Measurements from ENCODE around the gene SLC15A4. TPM values are rescaled to one million over a fixed set of nuclear protein-coding genes. Genes with fewer than 3 reads are reported as not detected.

SLC15A4 gene
- 24.8 and 42.8 TPM in 2 replicates for total RNA-seq

DNA sequence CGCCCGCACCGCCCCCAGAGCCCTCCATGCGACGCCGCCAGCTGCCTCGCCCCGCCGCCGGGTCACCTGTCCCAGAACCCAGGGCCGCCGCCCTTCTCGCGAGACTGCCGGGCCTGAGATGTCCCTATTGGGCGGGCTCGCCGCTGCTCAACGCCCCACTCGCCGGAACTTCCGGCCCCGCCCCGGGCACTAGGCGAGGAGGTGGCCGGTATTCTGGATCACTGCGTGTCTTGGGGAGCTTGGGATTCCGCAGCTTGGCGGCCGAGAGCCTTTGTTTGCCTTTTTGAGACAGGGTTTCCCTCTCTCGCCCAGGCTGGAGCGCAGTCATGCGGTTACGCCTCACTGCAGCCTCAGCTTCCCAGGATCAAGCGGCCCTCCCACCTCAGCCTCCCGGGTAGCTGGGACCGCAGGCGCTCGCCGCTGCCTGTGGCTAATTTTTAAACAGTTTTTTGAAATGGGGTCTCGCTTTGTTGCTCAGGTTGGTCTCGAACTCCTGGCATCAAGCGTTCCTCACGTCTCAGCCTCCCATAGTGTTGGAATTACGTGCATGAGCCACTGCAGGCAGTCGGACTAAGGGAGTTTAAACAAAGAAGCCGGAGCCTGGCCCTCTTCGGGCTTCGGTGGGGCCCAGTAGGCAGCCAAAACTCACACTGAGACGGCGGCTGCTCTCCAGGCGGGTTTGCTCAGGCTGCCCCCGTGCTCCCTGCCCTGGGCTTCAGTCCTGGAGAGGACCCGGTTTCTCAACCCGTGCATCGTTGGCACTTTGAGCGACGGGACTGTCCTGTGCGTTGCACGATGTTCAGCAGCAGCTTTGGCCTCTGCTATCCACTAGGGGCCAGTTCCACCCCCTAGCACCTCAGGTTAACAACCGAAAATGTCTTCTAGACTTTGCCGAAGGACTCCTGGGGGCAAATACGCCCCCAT lies at the start of gene SLC15A4:
Gene SLC15A4, minus strand, starts transcription at position 43 of the 924 bp plus-strand sequence. Its CDS starts 15 bp downstream, at position 28.

GRCh38 chr12:128852885-128853599 lies 29.3 kb upstream of the SLC15A4 start, which contains the start of gene GLT1D1:
Gene GLT1D1, plus strand, starts transcription at chr12:128853478. Its CDS starts 104 bp downstream, at chr12:128853582.

Other genes with a start within 250 kb of the SLC15A4 start
- gene GLT1D1, start 29.5 kb upstream of the SLC15A4 start, total RNA-seq, result not detected in 2 replicates